Measurements from ENCODE around the gene SETBP1.

Gene SETBP1

GRCh38 chr18:45061359-45061758 lies 380.7 kb downstream of the SETBP1 start:
- Histone ChIP-seq H3K9me3 (ENCODE audit: control insufficient read depth, insufficient read depth, low read length) (no peaks in the 10 kb centered on the region), H3K4me1 (ENCODE audit: control insufficient read depth, low read length) (peaks cover 8% of the 10 kb centered on the region), H3K4me2 (ENCODE audit: low read length) (no peak overlapping the region), H3F3A (ENCODE audit: control insufficient read depth, insufficient read depth) (no peaks in the 10 kb centered on the region), H3K27me3 (ENCODE audit: control insufficient read depth, low read length) (no peaks in the 10 kb centered on the region), H4K20me1 (ENCODE audit: control insufficient read depth, insufficient read depth, low read depth, low read length) (no peaks in the 10 kb centered on the region), H3K27ac (ENCODE audit: low read depth, low read length) (no peak overlapping the region), H3K79me2 (ENCODE audit: control insufficient read depth, low read length) (no peaks in the 10 kb centered on the region), H3K9me2 (replicated peaks; ENCODE audit: control insufficient read depth, low read length) (no peaks in the 10 kb centered on the region), H3K36me3 (ENCODE audit: control insufficient read depth, low read length) (no peaks in the 10 kb centered on the region), H3K4me3 (ENCODE audit: low read length) (no peak overlapping the region)
- no peak for TF ChIP-seq EZH2phosphoT487 (IDR thresholded peaks at IDR 0.05; ENCODE audit: borderline replicate concordance, low read length)
- TF ChIP-seq CTCF (IDR thresholded peaks at IDR 0.05; ENCODE audit: low read depth, low read length, poor library complexity, severe bottlenecking), result no peak

GRCh38 chr18:45063246-45064038 lies 382.8 kb downstream of the SETBP1 start:
- Histone ChIP-seq H3K27me3 (ENCODE audit: control insufficient read depth, low read length) (no peaks in the 10 kb centered on the region), H3F3A (ENCODE audit: control insufficient read depth, insufficient read depth) (no peaks in the 10 kb centered on the region), H4K20me1 (ENCODE audit: control insufficient read depth, insufficient read depth, low read depth, low read length) (no peaks in the 10 kb centered on the region), H3K27ac (ENCODE audit: low read depth, low read length) (no peak overlapping the region), H3K4me1 (ENCODE audit: control insufficient read depth, low read length) (peaks cover 9% of the 10 kb centered on the region), H3K9me3 (ENCODE audit: control insufficient read depth, insufficient read depth, low read length) (no peaks in the 10 kb centered on the region), H3K36me3 (ENCODE audit: control insufficient read depth, low read length) (no peaks in the 10 kb centered on the region), H3K4me3 (ENCODE audit: low read length) (no peak overlapping the region), H3K79me2 (ENCODE audit: control insufficient read depth, low read length) (no peaks in the 10 kb centered on the region), H3K4me2 (ENCODE audit: low read length) (no peak overlapping the region), H3K9me2 (replicated peaks; ENCODE audit: control insufficient read depth, low read length) (no peaks in the 10 kb centered on the region)
- TF ChIP-seq EZH2phosphoT487 (IDR thresholded peaks at IDR 0.05; ENCODE audit: borderline replicate concordance, low read length) (no peak), CTCF (IDR thresholded peaks at IDR 0.05; ENCODE audit: low read depth, low read length, poor library complexity, severe bottlenecking) (no peak)

GRCh38 chr18:45066210-45066609 lies 385.5 kb downstream of the SETBP1 start:
- Histone ChIP-seq H3K9me3 (ENCODE audit: control insufficient read depth, insufficient read depth, low read length) (no peaks in the 10 kb centered on the region), H3K4me1 (ENCODE audit: control insufficient read depth, low read length) (peaks cover 9% of the 10 kb centered on the region), H4K20me1 (ENCODE audit: control insufficient read depth, insufficient read depth, low read depth, low read length) (no peaks in the 10 kb centered on the region), H3K4me2 (ENCODE audit: low read length) (no peak overlapping the region), H3K36me3 (ENCODE audit: control insufficient read depth, low read length) (no peaks in the 10 kb centered on the region), H3K4me3 (ENCODE audit: low read length) (no peak overlapping the region), H3K27me3 (ENCODE audit: control insufficient read depth, low read length) (no peaks in the 10 kb centered on the region), H3F3A (ENCODE audit: control insufficient read depth, insufficient read depth) (no peaks in the 10 kb centered on the region), H3K27ac (ENCODE audit: low read depth, low read length) (no peak overlapping the region), H3K9me2 (replicated peaks; ENCODE audit: control insufficient read depth, low read length) (no peaks in the 10 kb centered on the region), H3K79me2 (ENCODE audit: control insufficient read depth, low read length) (no peaks in the 10 kb centered on the region)
- TF ChIP-seq EZH2phosphoT487 (IDR thresholded peaks at IDR 0.05; ENCODE audit: borderline replicate concordance, low read length), result no peak
- no peak for TF ChIP-seq CTCF (IDR thresholded peaks at IDR 0.05; ENCODE audit: low read depth, low read length, poor library complexity, severe bottlenecking)
